GM12801 (cell line): ENCODE measurements around the gene ACSL1.

ENCODE experiments used
- CTCF ChIP-seq: IDR thresholded peaks from one replicate; pipeline ENCODE4 v1.5.1; 2011; ENCODE audit warnings: control low read depth; ENCODE audit not compliant: insufficient read length; ENCODE audit errors: extremely low read depth

ACSL1 gene

GRCh38 chr4:184816962-184817361 is 8.8 kb downstream of the ACSL1 start:
- TF ChIP-seq CTCF = no peak

GRCh38 chr4:184815046-184815877 is 10.5 kb downstream of the ACSL1 start:
- no peak for TF ChIP-seq CTCF

GRCh38 chr4:184814686-184815045 is 11.1 kb downstream of the ACSL1 start:
- no peak for TF ChIP-seq CTCF

- no peak for TF ChIP-seq CTCF
Measured at GRCh38 chr4:184812651-184813181, 13.1 kb downstream of the ACSL1 start.

GRCh38 chr4:184812199-184812542 is 13.6 kb downstream of the ACSL1 start:
- no peak for TF ChIP-seq CTCF

- no peak for TF ChIP-seq CTCF
Measured at GRCh38 chr4:184811526-184812198, 14.1 kb downstream of the ACSL1 start.

- TF ChIP-seq CTCF = no peak
Measured at GRCh38 chr4:184810720-184811119, 15.0 kb downstream of the ACSL1 start.
